ENCODE measurements around the gene PCNX2.
A peak's percentile ranks its signal among the peaks of the same experiment; 100 is the strongest.

Gene PCNX2

GRCh38 chr1:233197940-233198339, 97.6 kb downstream of the PCNX2 start:
- Histone ChIP-seq H3K9ac (ENCODE audit: insufficient read length, low read depth) (no peak overlapping the region), H3K27me3 (ENCODE audit: insufficient read depth, insufficient read length) (no peaks in the 10 kb centered on the region), H3K36me3 (ENCODE audit: insufficient read depth, insufficient read length, low read length) (peaks cover 16% of the 10 kb centered on the region), H3K9me3 (ENCODE audit: insufficient read depth, low read length) (peaks cover 26% of the 10 kb centered on the region), H3K4me3 (ENCODE audit: insufficient read length, low read depth) (no peak overlapping the region), H3K4me1 (ENCODE audit: insufficient read depth, insufficient read length) (peaks cover 2% of the 10 kb centered on the region)
- no peak for TF ChIP-seq ZNF274 (IDR thresholded peaks at IDR 0.05; ENCODE audit: low read depth, low read length)
- no peak for TF ChIP-seq YY1 (IDR thresholded peaks at IDR 0.05; ENCODE audit: insufficient read depth, insufficient read length)
- no peak for TF ChIP-seq SUZ12 (IDR thresholded peaks at IDR 0.05; ENCODE audit: extremely low read depth, insufficient read depth, insufficient read length)
- DNase-seq (ENCODE audit: low read depth, low spot score), result no peak

GRCh38 chr1:233193741-233194140, 101.8 kb downstream of the PCNX2 start:
- peaks cover 9% of the 10 kb centered on the region for H3K36me3 ChIP-seq (ENCODE audit: insufficient read depth, insufficient read length, low read length)
- H3K9ac ChIP-seq (ENCODE audit: insufficient read length, low read depth), result no peak overlapping the region
- H3K27me3 ChIP-seq (ENCODE audit: insufficient read depth, insufficient read length), result no peaks in the 10 kb centered on the region
- peaks cover 26% of the 10 kb centered on the region for H3K9me3 ChIP-seq (ENCODE audit: insufficient read depth, low read length)
- no peak overlapping the region for H3K4me3 ChIP-seq (ENCODE audit: insufficient read length, low read depth)
- no peak for DNase-seq (ENCODE audit: low read depth, low spot score)
- no peaks in the 10 kb centered on the region for H3K4me1 ChIP-seq (ENCODE audit: insufficient read depth, insufficient read length)
- no peak for TF ChIP-seq ZNF274 (IDR thresholded peaks at IDR 0.05; ENCODE audit: low read depth, low read length)
- TF ChIP-seq SUZ12 (IDR thresholded peaks at IDR 0.05; ENCODE audit: extremely low read depth, insufficient read depth, insufficient read length), result no peak
- TF ChIP-seq YY1 (IDR thresholded peaks at IDR 0.05; ENCODE audit: insufficient read depth, insufficient read length), result no peak

DNA sequence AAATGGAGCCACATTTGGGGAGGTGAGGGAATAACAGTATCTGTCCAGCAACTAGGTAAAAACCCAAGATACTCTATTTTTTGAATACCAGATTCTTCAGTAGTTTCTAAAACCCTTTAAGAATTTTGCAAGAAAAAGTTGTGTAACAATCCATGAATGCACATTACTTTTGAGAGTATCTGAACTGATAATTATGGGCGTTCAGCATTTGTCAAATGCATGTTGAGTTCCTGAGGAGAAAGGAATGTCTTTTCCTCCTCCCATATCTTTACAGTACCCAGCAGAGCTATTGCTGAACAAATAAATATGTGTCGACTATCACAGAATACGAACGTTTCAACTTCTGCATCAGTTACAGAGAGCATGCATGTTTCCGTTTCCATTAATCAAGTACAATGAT, 104.5 kb downstream of the PCNX2 start:
- TF ChIP-seq YY1 (IDR thresholded peaks at IDR 0.05; ENCODE audit: insufficient read depth, insufficient read length) (no peak), SUZ12 (IDR thresholded peaks at IDR 0.05; ENCODE audit: extremely low read depth, insufficient read depth, insufficient read length) (no peak), ZNF274 (IDR thresholded peaks at IDR 0.05; ENCODE audit: low read depth, low read length) (no peak)
- DNase-seq (ENCODE audit: low read depth, low spot score), result no peak
- Histone ChIP-seq H3K36me3 (ENCODE audit: insufficient read depth, insufficient read length, low read length) (no peaks in the 10 kb centered on the region), H3K4me1 (ENCODE audit: insufficient read depth, insufficient read length) (no peaks in the 10 kb centered on the region), H3K27me3 (ENCODE audit: insufficient read depth, insufficient read length) (no peaks in the 10 kb centered on the region), H3K9ac (ENCODE audit: insufficient read length, low read depth) (no peak overlapping the region), H3K4me3 (ENCODE audit: insufficient read length, low read depth) (no peak overlapping the region), H3K9me3 (ENCODE audit: insufficient read depth, low read length) (peaks cover 12% of the 10 kb centered on the region)

- no peaks in the 10 kb centered on the region for H3K36me3 ChIP-seq (ENCODE audit: insufficient read depth, insufficient read length, low read length)
- H3K4me3 ChIP-seq (ENCODE audit: insufficient read length, low read depth), result no peak overlapping the region
- no peak overlapping the region for H3K9ac ChIP-seq (ENCODE audit: insufficient read length, low read depth)
- no peaks in the 10 kb centered on the region for H3K9me3 ChIP-seq (ENCODE audit: insufficient read depth, low read length)
- TF ChIP-seq ZNF274 (IDR thresholded peaks at IDR 0.05; ENCODE audit: low read depth, low read length), result no peak
- no peak for TF ChIP-seq YY1 (IDR thresholded peaks at IDR 0.05; ENCODE audit: insufficient read depth, insufficient read length)
- no peak for TF ChIP-seq SUZ12 (IDR thresholded peaks at IDR 0.05; ENCODE audit: extremely low read depth, insufficient read depth, insufficient read length)
- H3K4me1 ChIP-seq (ENCODE audit: insufficient read depth, insufficient read length), result no peaks in the 10 kb centered on the region
- H3K27me3 ChIP-seq (ENCODE audit: insufficient read depth, insufficient read length), result no peaks in the 10 kb centered on the region
- no peak for DNase-seq (ENCODE audit: low read depth, low spot score)
Measured at GRCh38 chr1:233189526-233189925, 106.0 kb downstream of the PCNX2 start.

DNA sequence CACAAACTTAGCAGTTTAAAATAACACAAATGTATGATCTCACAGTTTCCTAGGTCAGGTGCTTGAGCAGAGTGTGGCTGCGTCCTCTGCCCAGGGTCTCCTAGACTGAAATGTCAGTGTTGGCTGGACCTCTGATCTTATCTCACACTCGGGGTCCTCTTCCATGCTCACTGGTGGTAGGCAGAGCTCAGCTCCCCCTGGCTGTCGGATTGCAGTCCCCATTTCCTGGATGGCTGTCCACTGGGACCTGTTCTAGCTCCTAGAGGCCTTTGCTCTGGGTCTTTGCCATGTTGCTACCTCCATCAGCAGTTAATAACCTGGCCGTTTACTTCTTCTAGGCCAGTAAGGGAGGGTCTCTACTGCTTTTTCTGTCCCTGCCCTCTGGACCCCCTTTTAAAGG, 107.5 kb downstream of the PCNX2 start:
- no peak for DNase-seq (ENCODE audit: low read depth, low spot score)
- TF ChIP-seq SUZ12 (IDR thresholded peaks at IDR 0.05; ENCODE audit: extremely low read depth, insufficient read depth, insufficient read length) (no peak), ZNF274 (IDR thresholded peaks at IDR 0.05; ENCODE audit: low read depth, low read length) (no peak), YY1 (IDR thresholded peaks at IDR 0.05; ENCODE audit: insufficient read depth, insufficient read length) (no peak)

DNA sequence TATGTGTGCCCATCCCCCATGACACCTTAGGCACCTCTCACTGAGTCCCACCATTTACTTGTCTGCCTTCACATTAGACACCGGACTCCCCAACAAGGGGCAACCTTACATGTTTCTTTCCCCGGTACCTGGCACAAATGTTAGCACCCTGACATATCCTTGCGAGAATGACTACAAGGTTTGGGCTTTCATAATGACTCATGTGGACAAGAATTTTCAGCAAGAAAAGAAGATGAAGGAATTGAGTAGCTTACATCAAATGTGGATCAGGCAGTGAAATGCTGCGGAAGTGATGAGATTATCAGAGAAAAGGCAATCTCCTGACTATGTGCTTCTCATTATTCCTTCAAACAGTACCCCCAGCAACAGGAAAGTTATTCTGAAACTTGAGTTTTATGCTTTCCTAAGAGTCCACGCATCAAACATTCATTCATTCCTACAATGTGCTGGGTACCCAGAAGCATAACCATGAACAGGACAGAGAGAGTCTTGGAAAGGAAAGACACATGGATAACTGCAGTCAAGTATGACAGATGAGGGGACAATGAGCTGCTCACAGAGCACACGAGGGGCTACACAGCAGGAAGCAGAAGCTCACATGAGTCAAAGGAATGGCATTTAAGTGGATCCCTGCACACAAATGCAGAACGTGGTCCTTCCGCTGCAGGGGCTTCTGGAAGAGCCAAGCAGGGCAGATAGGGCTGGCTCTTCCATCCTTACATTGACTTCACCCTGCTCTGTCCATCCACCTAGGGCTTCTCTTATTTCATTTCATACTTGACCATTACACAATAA, 112.1 kb downstream of the PCNX2 start:
- H3K4me3 ChIP-seq (ENCODE audit: insufficient read length, low read depth), result no peak overlapping the region
- no peak for TF ChIP-seq SUZ12 (IDR thresholded peaks at IDR 0.05; ENCODE audit: extremely low read depth, insufficient read depth, insufficient read length)
- no peak for TF ChIP-seq ZNF274 (IDR thresholded peaks at IDR 0.05; ENCODE audit: low read depth, low read length)
- TF ChIP-seq YY1 (IDR thresholded peaks at IDR 0.05; ENCODE audit: insufficient read depth, insufficient read length), result no peak
- H3K9ac ChIP-seq (ENCODE audit: insufficient read length, low read depth), result no peak overlapping the region

More for the DNA sequence above, 107.5 kb downstream of the PCNX2 start:
- Histone ChIP-seq H3K9ac (ENCODE audit: insufficient read length, low read depth) (no peak overlapping the region), H3K36me3 (ENCODE audit: insufficient read depth, insufficient read length, low read length) (no peaks in the 10 kb centered on the region), H3K4me1 (ENCODE audit: insufficient read depth, insufficient read length) (no peaks in the 10 kb centered on the region), H3K4me3 (ENCODE audit: insufficient read length, low read depth) (no peak overlapping the region), H3K9me3 (ENCODE audit: insufficient read depth, low read length) (no peaks in the 10 kb centered on the region), H3K27me3 (ENCODE audit: insufficient read depth, insufficient read length) (no peaks in the 10 kb centered on the region)

DNA sequence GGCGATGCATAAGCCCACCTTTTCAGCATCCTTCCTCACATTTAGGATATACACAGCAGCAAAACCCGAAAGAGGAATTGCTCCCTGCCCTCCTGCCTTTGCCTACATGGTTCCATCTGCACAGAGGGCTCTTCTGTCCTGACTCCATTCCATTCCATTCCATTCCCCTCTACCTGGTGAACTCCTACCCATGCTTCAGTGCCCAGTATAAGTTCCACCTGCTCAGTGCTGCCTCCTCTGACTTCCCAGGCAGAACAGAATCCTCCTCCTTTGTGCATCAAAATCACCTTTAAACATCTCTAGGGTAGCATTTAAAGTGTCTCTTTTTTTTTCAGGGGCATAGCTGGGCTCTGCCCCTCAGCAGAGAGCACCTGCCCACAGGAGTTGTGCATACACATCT, 112.9 kb downstream of the PCNX2 start:
- DNase-seq (ENCODE audit: low read depth, low spot score), result no peak
- peaks cover 15% of the 10 kb centered on the region for H3K36me3 ChIP-seq (ENCODE audit: insufficient read depth, insufficient read length, low read length)
- TF ChIP-seq YY1 (IDR thresholded peaks at IDR 0.05; ENCODE audit: insufficient read depth, insufficient read length) (no peak), ZNF274 (IDR thresholded peaks at IDR 0.05; ENCODE audit: low read depth, low read length) (no peak), SUZ12 (IDR thresholded peaks at IDR 0.05; ENCODE audit: extremely low read depth, insufficient read depth, insufficient read length) (no peak)
- H3K27me3 ChIP-seq (ENCODE audit: insufficient read depth, insufficient read length), result no peaks in the 10 kb centered on the region
- H3K9ac ChIP-seq (ENCODE audit: insufficient read length, low read depth), result no peak overlapping the region
- H3K9me3 ChIP-seq (ENCODE audit: insufficient read depth, low read length), result peaks cover 23% of the 10 kb centered on the region
- H3K4me1 ChIP-seq (ENCODE audit: insufficient read depth, insufficient read length), result peaks cover 2% of the 10 kb centered on the region
- no peak overlapping the region for H3K4me3 ChIP-seq (ENCODE audit: insufficient read length, low read depth)

More for the DNA sequence above, 112.1 kb downstream of the PCNX2 start:
- H3K27me3 ChIP-seq (ENCODE audit: insufficient read depth, insufficient read length), result no peaks in the 10 kb centered on the region
- H3K9me3 ChIP-seq (ENCODE audit: insufficient read depth, low read length), result peaks cover 14% of the 10 kb centered on the region
- H3K4me1 ChIP-seq (ENCODE audit: insufficient read depth, insufficient read length), result peaks cover 2% of the 10 kb centered on the region
- H3K36me3 ChIP-seq (ENCODE audit: insufficient read depth, insufficient read length, low read length), result peaks cover 7% of the 10 kb centered on the region
- peak; percentile 44 for DNase-seq (ENCODE audit: low read depth, low spot score)
